Suprapubic skin (tissue), 4 donors: ENCODE data around the gene DGKE. TPM values are rescaled to one million over a fixed set of nuclear protein-coding genes. Genes with fewer than 3 reads are reported as not detected.

Source experiments
- DNase-seq, 2 donors: peaks; one replicate each; pipeline ENCODE4 v3.0.0-alpha.2; 2019; ENCODE audit warnings: low spot score in 2 of 2
- H3K27ac ChIP-seq: fragments of 200-600 bp; sonication (generic); one replicate; pipeline ENCODE4 v1.5.1; 2019
- H3K27me3 ChIP-seq: fragments of 200-600 bp; sonication (generic); one replicate; pipeline ENCODE4 v1.5.1; 2019
- H3K36me3 ChIP-seq: fragments of 200-600 bp; sonication (generic); one replicate; pipeline ENCODE4 v1.5.1; 2019
- H3K4me1 ChIP-seq: fragments of 200-600 bp; sonication (generic); one replicate; pipeline ENCODE4 v1.5.1; 2019
- H3K4me3 ChIP-seq: fragments of 200-600 bp; sonication (generic); one replicate; pipeline ENCODE4 v1.5.1; 2019; ENCODE audit warnings: mild to moderate bottlenecking
- H3K9me3 ChIP-seq: fragments of 200-600 bp; sonication (generic); one replicate; pipeline ENCODE4 v1.5.1; 2019
- CTCF ChIP-seq, 2 donors: fragments of 200-600 bp in 1 of 2; fragments of 450-650 bp in 1 of 2; sonication (generic) in 1 of 2; IDR thresholded peaks; one replicate each; pipeline ENCODE4 v1.5.1; 2016 to 2019; ENCODE audit warnings: antibody characterized with exemption in 2 of 2, mild to moderate bottlenecking in 1 of 2, moderate library complexity in 1 of 2
- EP300 ChIP-seq: sonication (generic); formaldehyde crosslinking; IDR thresholded peaks from one replicate; pipeline ENCODE4 v1.6.1; 2017; ENCODE audit warnings: antibody characterized with exemption
- POLR2A ChIP-seq, 2 donors: fragments of 450-650 bp; IDR thresholded peaks; one replicate each; pipeline ENCODE4 v1.6.1; 2017; ENCODE audit warnings: antibody characterized with exemption in 2 of 2, mild to moderate bottlenecking in 2 of 2, moderate library complexity in 2 of 2
- POLR2AphosphoS5 ChIP-seq, 3 donors: sonication (generic); formaldehyde crosslinking; IDR thresholded peaks; one replicate each; pipeline ENCODE4 v1.6.1; 2017; ENCODE audit warnings: antibody characterized with exemption in 3 of 3
- WGBS: methylation state at CpG from one replicate; pipeline ENCODE4 v1.1.5; 2018; 5-methylcytosine and 5-hydroxymethylcytosine counted together
- total RNA-seq, 4 donors: library from RNA; depleted of rRNA; stranded (reverse); fragments of >200 nt; gene quantifications; one replicate each; pipeline ENCODE4 v1.1.0, GENCODE V29; 2016

Gene DGKE
- total RNA-seq, 4 donors from 2014 or later, result 3.4 to 7.7 (median 5.9) TPM

- TF ChIP-seq CTCF (IDR thresholded peaks at IDR 0.05) (no peak), POLR2A (IDR thresholded peaks at IDR 0.05) (no peak), EP300 (no peak), POLR2AphosphoS5 (IDR thresholded peaks at IDR 0.05) (no peak)
- Histone ChIP-seq H3K27ac (no peak overlapping the region), H3K4me1 (no peaks in the 10 kb centered on the region), H3K36me3 (no peaks in the 10 kb centered on the region), H3K4me3 (no peak overlapping the region), H3K27me3 (no peaks in the 10 kb centered on the region), H3K9me3 (no peaks in the 10 kb centered on the region)
- no peak for DNase-seq
- WGBS, result 89% methylated on average over 7 of the region's 7 CpGs
Observed at GRCh38 chr17:56879280-56879679, 45.3 kb downstream of the DGKE start.

- no peak overlapping the region for H3K27ac ChIP-seq
- WGBS, result 72% methylated on average over 3 of the region's 3 CpGs
- H3K27me3 ChIP-seq, result no peaks in the 10 kb centered on the region
- TF ChIP-seq POLR2A (IDR thresholded peaks at IDR 0.05), result no peak
- no peak for TF ChIP-seq POLR2AphosphoS5 (IDR thresholded peaks at IDR 0.05)
- TF ChIP-seq EP300, result no peak
- TF ChIP-seq CTCF (IDR thresholded peaks at IDR 0.05), result no peak
- H3K4me3 ChIP-seq, result no peak overlapping the region
- no peaks in the 10 kb centered on the region for H3K9me3 ChIP-seq
- no peak for DNase-seq
- H3K4me1 ChIP-seq, result no peaks in the 10 kb centered on the region
- H3K36me3 ChIP-seq, result no peaks in the 10 kb centered on the region
Observed at GRCh38 chr17:56880133-56880532, 46.2 kb downstream of the DGKE start.

- no peak overlapping the region for H3K27ac ChIP-seq
- H3K36me3 ChIP-seq, result no peaks in the 10 kb centered on the region
- 87% methylated on average over 8 of the region's 8 CpGs for WGBS
- no peak for DNase-seq
- H3K4me1 ChIP-seq, result no peaks in the 10 kb centered on the region
- H3K9me3 ChIP-seq, result no peaks in the 10 kb centered on the region
- TF ChIP-seq POLR2A (IDR thresholded peaks at IDR 0.05) (no peak), CTCF (IDR thresholded peaks at IDR 0.05) (no peak), EP300 (no peak), POLR2AphosphoS5 (IDR thresholded peaks at IDR 0.05) (no peak)
- no peak overlapping the region for H3K4me3 ChIP-seq
- H3K27me3 ChIP-seq, result no peaks in the 10 kb centered on the region
Observed at GRCh38 chr17:56880571-56880970, 46.6 kb downstream of the DGKE start.

GRCh38 chr17:56881685-56882295 lies 47.8 kb downstream of the DGKE start:
- DNase-seq, result no peak
- WGBS, result 91% methylated on average over 3 of the region's 3 CpGs
- H3K27me3 ChIP-seq, result no peaks in the 10 kb centered on the region
- no peaks in the 10 kb centered on the region for H3K9me3 ChIP-seq
- H3K36me3 ChIP-seq, result peaks cover 6% of the 10 kb centered on the region
- TF ChIP-seq POLR2AphosphoS5 (IDR thresholded peaks at IDR 0.05) (no peak), POLR2A (IDR thresholded peaks at IDR 0.05) (no peak), EP300 (no peak), CTCF (IDR thresholded peaks at IDR 0.05) (no peak)
- H3K27ac ChIP-seq, result no peak overlapping the region
- H3K4me1 ChIP-seq, result no peaks in the 10 kb centered on the region
- no peak overlapping the region for H3K4me3 ChIP-seq

- no peaks in the 10 kb centered on the region for H3K9me3 ChIP-seq
- peaks cover 23% of the 10 kb centered on the region for H3K36me3 ChIP-seq
- no peaks in the 10 kb centered on the region for H3K27me3 ChIP-seq
- no peak for TF ChIP-seq POLR2A (IDR thresholded peaks at IDR 0.05)
- no peak for TF ChIP-seq CTCF (IDR thresholded peaks at IDR 0.05)
- TF ChIP-seq EP300, result no peak
- TF ChIP-seq POLR2AphosphoS5 (IDR thresholded peaks at IDR 0.05), result no peak
- DNase-seq, result no peak
- H3K4me1 ChIP-seq, result no peaks in the 10 kb centered on the region
- no peak overlapping the region for H3K4me3 ChIP-seq
- no peak overlapping the region for H3K27ac ChIP-seq
- WGBS, result 40% methylated on average over 1 of the region's 1 CpG
Observed at GRCh38 chr17:56883616-56884015, 49.7 kb downstream of the DGKE start.
